Suprapubic skin (tissue), 4 donors: ENCODE data around the gene CNIH3. TPM values are rescaled to one million over a fixed set of nuclear protein-coding genes. Genes with fewer than 3 reads are reported as not detected.

Experiments used
- DNase-seq, 2 donors: peaks; one replicate each; pipeline ENCODE4 v3.0.0-alpha.2; 2019; ENCODE audit warnings: low spot score in 2 of 2
- H3K27ac ChIP-seq: fragments of 200-600 bp; sonication (generic); one replicate; pipeline ENCODE4 v1.5.1; 2019
- H3K27me3 ChIP-seq: fragments of 200-600 bp; sonication (generic); one replicate; pipeline ENCODE4 v1.5.1; 2019
- H3K36me3 ChIP-seq: fragments of 200-600 bp; sonication (generic); one replicate; pipeline ENCODE4 v1.5.1; 2019
- H3K4me1 ChIP-seq: fragments of 200-600 bp; sonication (generic); one replicate; pipeline ENCODE4 v1.5.1; 2019
- H3K4me3 ChIP-seq: fragments of 200-600 bp; sonication (generic); one replicate; pipeline ENCODE4 v1.5.1; 2019; ENCODE audit warnings: mild to moderate bottlenecking
- H3K9me3 ChIP-seq: fragments of 200-600 bp; sonication (generic); one replicate; pipeline ENCODE4 v1.5.1; 2019
- EP300 ChIP-seq: sonication (generic); formaldehyde crosslinking; IDR thresholded peaks from one replicate; pipeline ENCODE4 v1.6.1; 2017; ENCODE audit warnings: antibody characterized with exemption
- POLR2A ChIP-seq, 2 donors: fragments of 450-650 bp; IDR thresholded peaks; one replicate each; pipeline ENCODE4 v1.6.1; 2017; ENCODE audit warnings: antibody characterized with exemption in 2 of 2, mild to moderate bottlenecking in 2 of 2, moderate library complexity in 2 of 2
- POLR2AphosphoS5 ChIP-seq, 3 donors: sonication (generic); formaldehyde crosslinking; IDR thresholded peaks; one replicate each; pipeline ENCODE4 v1.6.1; 2017; ENCODE audit warnings: antibody characterized with exemption in 3 of 3
- WGBS: methylation state at CpG from one replicate; pipeline ENCODE4 v1.1.5; 2018; 5-methylcytosine and 5-hydroxymethylcytosine counted together
- total RNA-seq, 4 donors: library from RNA; depleted of rRNA; stranded (reverse); fragments of >200 nt; gene quantifications; one replicate each; pipeline ENCODE4 v1.1.0, GENCODE V29; 2016
- TF ChIP-seq, protein P1 (sequence below), 2 donors: fragments of 200-600 bp in 1 of 2; fragments of 450-650 bp in 1 of 2; sonication (generic) in 1 of 2; IDR thresholded peaks; one replicate each; pipeline ENCODE4 v1.5.1; 2016 to 2019; ENCODE audit warnings: antibody characterized with exemption in 2 of 2, mild to moderate bottlenecking in 1 of 2, moderate library complexity in 1 of 2

Gene CNIH3
- total RNA-seq, 4 donors from 2014 or later, result 0.57 to 6.7 (median 0.62) TPM; not detected in 1

DNA sequence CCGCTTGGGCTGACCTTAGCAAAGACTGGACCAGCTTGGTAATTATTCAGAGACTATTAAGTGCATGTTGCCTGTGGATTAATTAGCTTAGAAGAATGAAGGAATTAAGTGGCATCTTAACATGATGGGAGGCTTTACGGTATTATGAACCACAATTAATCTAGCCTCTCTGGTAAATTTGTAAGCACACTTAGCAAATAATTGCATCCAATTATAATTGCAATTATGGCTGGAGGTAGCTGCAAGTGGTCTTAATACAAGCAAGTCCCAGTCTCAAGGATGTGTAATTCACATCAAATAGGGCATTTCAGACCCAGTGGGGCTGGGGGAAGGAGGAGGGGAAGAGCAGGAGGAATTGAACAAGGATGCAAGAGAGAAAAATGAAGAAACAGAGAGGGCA, 151.6 kb downstream of the CNIH3 start:
- Histone ChIP-seq H3K4me3 (no peak overlapping the region), H3K9me3 (no peaks in the 10 kb centered on the region), H3K27me3 (no peaks in the 10 kb centered on the region), H3K36me3 (no peaks in the 10 kb centered on the region), H3K4me1 (peaks cover 4% of the 10 kb centered on the region), H3K27ac (no peak overlapping the region)
- WGBS, result 90% methylated on average over 2 of the region's 2 CpGs
- no peak for DNase-seq
- TF ChIP-seq POLR2AphosphoS5 (IDR thresholded peaks at IDR 0.05) (no peak), POLR2A (IDR thresholded peaks at IDR 0.05) (no peak), EP300 (no peak)
- TF ChIP-seq, protein P1, sequence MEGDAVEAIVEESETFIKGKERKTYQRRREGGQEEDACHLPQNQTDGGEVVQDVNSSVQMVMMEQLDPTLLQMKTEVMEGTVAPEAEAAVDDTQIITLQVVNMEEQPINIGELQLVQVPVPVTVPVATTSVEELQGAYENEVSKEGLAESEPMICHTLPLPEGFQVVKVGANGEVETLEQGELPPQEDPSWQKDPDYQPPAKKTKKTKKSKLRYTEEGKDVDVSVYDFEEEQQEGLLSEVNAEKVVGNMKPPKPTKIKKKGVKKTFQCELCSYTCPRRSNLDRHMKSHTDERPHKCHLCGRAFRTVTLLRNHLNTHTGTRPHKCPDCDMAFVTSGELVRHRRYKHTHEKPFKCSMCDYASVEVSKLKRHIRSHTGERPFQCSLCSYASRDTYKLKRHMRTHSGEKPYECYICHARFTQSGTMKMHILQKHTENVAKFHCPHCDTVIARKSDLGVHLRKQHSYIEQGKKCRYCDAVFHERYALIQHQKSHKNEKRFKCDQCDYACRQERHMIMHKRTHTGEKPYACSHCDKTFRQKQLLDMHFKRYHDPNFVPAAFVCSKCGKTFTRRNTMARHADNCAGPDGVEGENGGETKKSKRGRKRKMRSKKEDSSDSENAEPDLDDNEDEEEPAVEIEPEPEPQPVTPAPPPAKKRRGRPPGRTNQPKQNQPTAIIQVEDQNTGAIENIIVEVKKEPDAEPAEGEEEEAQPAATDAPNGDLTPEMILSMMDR (IDR thresholded peaks at IDR 0.05), result no peak

DNA sequence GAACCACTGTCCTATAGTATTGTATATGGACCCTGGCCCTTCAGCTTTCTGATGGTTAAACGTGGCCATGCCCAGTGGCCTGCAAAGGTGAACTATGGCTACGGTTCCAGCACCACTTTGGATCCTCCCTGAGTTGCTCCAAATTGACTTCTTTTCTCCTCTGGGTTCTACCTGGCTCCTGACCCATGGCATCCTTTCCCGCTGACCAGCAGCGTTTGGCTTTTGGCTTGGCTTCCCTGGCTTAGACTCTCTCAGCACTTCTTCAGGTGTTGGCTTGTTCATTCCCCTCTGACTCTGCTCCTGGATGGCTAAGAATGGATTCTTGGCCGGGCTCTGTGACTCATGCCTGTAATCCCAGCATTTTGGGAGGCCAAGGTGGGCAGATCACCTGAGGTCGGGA, 152.9 kb downstream of the CNIH3 start:
- DNase-seq, result no peak
- no peak overlapping the region for H3K4me3 ChIP-seq
- H3K9me3 ChIP-seq, result no peaks in the 10 kb centered on the region
- no peak for TF ChIP-seq POLR2AphosphoS5 (IDR thresholded peaks at IDR 0.05)
- TF ChIP-seq, protein P1 (IDR thresholded peaks at IDR 0.05), result no peak
- TF ChIP-seq POLR2A (IDR thresholded peaks at IDR 0.05), result no peak
- TF ChIP-seq EP300, result no peak
- no peaks in the 10 kb centered on the region for H3K36me3 ChIP-seq
- 89% methylated on average over 6 of the region's 6 CpGs for WGBS
- H3K4me1 ChIP-seq, result peaks cover 2% of the 10 kb centered on the region
- no peaks in the 10 kb centered on the region for H3K27me3 ChIP-seq
- no peak overlapping the region for H3K27ac ChIP-seq

DNA sequence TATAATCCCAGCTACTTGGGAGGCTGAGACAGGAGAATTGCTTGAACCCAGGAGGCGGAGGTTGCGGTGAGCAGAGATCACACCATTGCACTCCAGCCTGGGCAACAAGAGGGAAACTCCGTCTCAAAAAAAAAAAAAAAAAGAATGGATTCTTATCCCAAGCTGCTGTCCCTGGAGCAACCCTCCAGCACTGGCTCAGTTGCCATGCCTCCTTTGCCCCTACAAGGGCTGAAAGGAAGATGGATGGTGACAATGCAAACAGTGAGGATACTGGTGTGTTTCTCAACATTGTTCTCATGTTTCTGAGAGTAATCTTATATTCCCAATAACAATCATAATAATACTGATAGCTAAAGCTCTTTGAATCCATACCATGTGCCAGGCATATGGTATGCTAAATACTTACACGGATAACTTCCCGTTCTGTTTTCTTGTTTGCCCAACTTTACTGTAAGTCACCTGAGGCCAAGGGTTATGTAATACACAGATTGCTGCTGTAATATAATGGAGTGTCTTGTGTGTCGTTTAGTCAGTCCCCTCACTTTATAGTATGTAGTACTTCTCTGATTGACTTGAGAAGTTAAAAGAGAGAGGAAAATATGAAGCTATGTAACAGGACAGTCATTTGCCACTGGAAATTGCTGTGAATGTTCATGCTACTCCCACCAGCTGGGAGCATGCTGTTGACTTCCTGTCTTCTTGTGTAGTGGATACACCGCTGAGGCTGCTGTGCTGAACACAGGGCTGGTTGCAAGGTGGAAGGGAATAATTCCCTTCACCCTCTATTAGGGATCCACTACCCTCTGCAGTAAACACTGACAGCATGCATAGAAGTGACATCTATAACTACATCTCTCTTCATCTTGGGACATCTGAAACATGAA, 153.6 kb downstream of the CNIH3 start:
- WGBS, result 75% methylated on average over 7 of the region's 7 CpGs

DNA sequence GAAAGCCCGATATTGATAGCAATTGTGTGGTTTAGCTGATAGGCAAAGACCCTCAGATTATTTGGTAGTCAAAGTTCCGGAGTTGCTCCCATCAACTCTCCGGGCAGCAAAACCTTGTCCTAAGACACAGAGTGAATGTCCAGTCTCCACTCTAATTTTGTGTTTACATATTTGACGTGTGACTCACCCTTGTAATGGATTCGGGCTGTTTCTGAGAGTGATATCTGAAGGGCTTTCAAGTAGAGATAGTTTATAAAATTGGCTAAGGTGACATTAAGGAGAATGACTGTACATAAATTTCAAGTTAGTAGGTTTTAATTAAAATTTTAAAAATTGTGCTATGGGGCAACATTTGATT, 154.2 kb downstream of the CNIH3 start:
- no peak for DNase-seq
- Histone ChIP-seq H3K36me3 (no peaks in the 10 kb centered on the region), H3K27me3 (no peaks in the 10 kb centered on the region), H3K4me1 (peaks cover 2% of the 10 kb centered on the region), H3K4me3 (no peak overlapping the region), H3K9me3 (no peaks in the 10 kb centered on the region), H3K27ac (no peak overlapping the region)
- WGBS, result 48% methylated on average over 5 of the region's 5 CpGs
- TF ChIP-seq, protein P1 (IDR thresholded peaks at IDR 0.05), result no peak
- TF ChIP-seq POLR2AphosphoS5 (IDR thresholded peaks at IDR 0.05) (no peak), POLR2A (IDR thresholded peaks at IDR 0.05) (no peak), EP300 (no peak)

More for the DNA sequence above, 153.6 kb downstream of the CNIH3 start:
- DNase-seq, result no peak
- peaks cover 2% of the 10 kb centered on the region for H3K4me1 ChIP-seq
- no peaks in the 10 kb centered on the region for H3K27me3 ChIP-seq
- H3K9me3 ChIP-seq, result no peaks in the 10 kb centered on the region
- no peak overlapping the region for H3K27ac ChIP-seq
- H3K36me3 ChIP-seq, result no peaks in the 10 kb centered on the region
- no peak overlapping the region for H3K4me3 ChIP-seq
- TF ChIP-seq POLR2AphosphoS5 (IDR thresholded peaks at IDR 0.05), result no peak
- TF ChIP-seq, protein P1 (IDR thresholded peaks at IDR 0.05), result no peak
- TF ChIP-seq EP300, result no peak
- TF ChIP-seq POLR2A (IDR thresholded peaks at IDR 0.05), result no peak

DNA sequence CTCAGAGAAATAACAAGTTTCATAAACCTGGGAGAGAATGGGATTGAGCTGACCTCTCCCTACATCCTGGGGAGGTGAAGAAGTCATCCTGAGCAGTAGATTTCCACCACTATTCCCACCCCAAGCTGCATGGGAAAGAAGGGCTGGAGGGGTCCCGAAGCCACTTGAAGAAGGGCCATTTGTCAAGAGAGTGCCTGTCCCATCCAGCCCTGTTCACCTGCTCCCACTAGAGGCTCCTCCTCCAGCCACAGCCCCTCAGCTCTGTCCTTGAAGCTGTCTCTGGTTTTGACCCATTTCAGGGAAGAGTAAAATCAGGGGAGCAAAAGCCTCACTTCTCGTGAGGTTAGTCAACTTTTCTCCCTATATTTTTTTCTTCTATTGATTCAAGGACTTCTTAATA, 157.5 kb downstream of the CNIH3 start:
- WGBS, result 100% methylated on average over 2 of the region's 2 CpGs
- no peak overlapping the region for H3K27ac ChIP-seq
- no peaks in the 10 kb centered on the region for H3K36me3 ChIP-seq
- no peak for DNase-seq
- no peak for TF ChIP-seq EP300
- TF ChIP-seq, protein P1 (IDR thresholded peaks at IDR 0.05), result no peak
- TF ChIP-seq POLR2AphosphoS5 (IDR thresholded peaks at IDR 0.05), result no peak
- TF ChIP-seq POLR2A (IDR thresholded peaks at IDR 0.05), result no peak
- no peaks in the 10 kb centered on the region for H3K9me3 ChIP-seq
- H3K4me3 ChIP-seq, result no peak overlapping the region
- no peaks in the 10 kb centered on the region for H3K27me3 ChIP-seq
- H3K4me1 ChIP-seq, result peaks cover 2% of the 10 kb centered on the region
